Loucy (cell line): ENCODE results near the gene ARHGEF10L.
A peak's percentile ranks its signal among the peaks of the same experiment; 100 is the strongest.

Experiments
- H2AFZ ChIP-seq: fragments of 200-600 bp; sonication (generic); 2 replicates; pipeline ENCODE4 v1.6.0; 2016; ENCODE audit warnings: antibody characterized with exemption, mild to moderate bottlenecking, low read length, moderate library complexity
- H3F3A ChIP-seq: fragments of 200-600 bp; 2 replicates; pipeline ENCODE4 v1.6.0; 2016; ENCODE audit warnings: antibody characterized with exemption, low read depth, mild to moderate bottlenecking
- H3K27me3 ChIP-seq: fragments of 200-600 bp; sonication (generic); 2 replicates; pipeline ENCODE4 v1.6.1; 2014; ENCODE audit warnings: low read length, mild to moderate bottlenecking; ENCODE audit not compliant: insufficient read depth, poor library complexity, severe bottlenecking
- H3K36me3 ChIP-seq: fragments of 200-600 bp; sonication (generic); 2 replicates; pipeline ENCODE4 v1.6.1; 2016; ENCODE audit warnings: low read length; ENCODE audit not compliant: insufficient read depth
- H3K4me1 ChIP-seq: fragments of 200-600 bp; sonication (generic); 2 replicates; pipeline ENCODE4 v1.5.1; 2014; ENCODE audit warnings: low read length, mild to moderate bottlenecking; ENCODE audit not compliant: insufficient read depth, poor library complexity, severe bottlenecking
- H3K4me2 ChIP-seq: fragments of 200-600 bp; sonication (generic); 2 replicates; pipeline ENCODE4 v1.6.0; 2014; ENCODE audit warnings: antibody characterized with exemption, low read length, low read depth, mild to moderate bottlenecking; ENCODE audit not compliant: poor library complexity, severe bottlenecking
- H3K4me3 ChIP-seq: fragments of 200-600 bp; sonication (generic); 2 replicates; pipeline ENCODE4 v1.5.1; 2014; ENCODE audit warnings: low read length, mild to moderate bottlenecking, mixed read lengths; ENCODE audit not compliant: poor library complexity, severe bottlenecking
- H3K79me2 ChIP-seq: fragments of 200-600 bp; sonication (generic); 2 replicates; pipeline ENCODE4 v1.6.1; 2014; ENCODE audit warnings: low read length; ENCODE audit not compliant: insufficient read depth
- H3K9ac ChIP-seq: fragments of 200-600 bp; sonication (generic); 2 replicates; pipeline ENCODE4 v1.6.0; 2014; ENCODE audit warnings: mild to moderate bottlenecking, low read depth, low read length, moderate library complexity; ENCODE audit not compliant: poor library complexity, severe bottlenecking
- H3K9me2 ChIP-seq: fragments of 200-600 bp; sonication (generic); replicated peaks from 2 replicates; pipeline ENCODE4 v1.6.1; 2016; ENCODE audit warnings: low read depth, low read length, mixed read lengths
- H3K9me3 ChIP-seq: fragments of 200-600 bp; sonication (generic); 2 replicates; pipeline ENCODE4 v1.6.1; 2014; ENCODE audit warnings: mild to moderate bottlenecking, antibody characterized with exemption, low read length, low read depth; ENCODE audit not compliant: insufficient read depth
- H4K20me1 ChIP-seq: fragments of 200-600 bp; sonication (generic); 2 replicates; pipeline ENCODE4 v1.6.0; 2014; ENCODE audit warnings: antibody characterized with exemption, low read length, mild to moderate bottlenecking; ENCODE audit not compliant: insufficient read depth, poor library complexity, severe bottlenecking
- CTCF ChIP-seq: fragments of 200-600 bp; sonication (generic); conservative IDR thresholded peaks from 2 replicates; pipeline ENCODE4 v1.5.1; 2014; ENCODE audit warnings: mild to moderate bottlenecking, antibody characterized with exemption, low read length
- EZH2phosphoT487 ChIP-seq: fragments of 200-600 bp; IDR thresholded peaks from 2 replicates; pipeline ENCODE4 v1.6.1; 2018; ENCODE audit warnings: antibody characterized with exemption, mild to moderate bottlenecking, moderate library complexity, borderline replicate concordance

ARHGEF10L gene

DNA sequence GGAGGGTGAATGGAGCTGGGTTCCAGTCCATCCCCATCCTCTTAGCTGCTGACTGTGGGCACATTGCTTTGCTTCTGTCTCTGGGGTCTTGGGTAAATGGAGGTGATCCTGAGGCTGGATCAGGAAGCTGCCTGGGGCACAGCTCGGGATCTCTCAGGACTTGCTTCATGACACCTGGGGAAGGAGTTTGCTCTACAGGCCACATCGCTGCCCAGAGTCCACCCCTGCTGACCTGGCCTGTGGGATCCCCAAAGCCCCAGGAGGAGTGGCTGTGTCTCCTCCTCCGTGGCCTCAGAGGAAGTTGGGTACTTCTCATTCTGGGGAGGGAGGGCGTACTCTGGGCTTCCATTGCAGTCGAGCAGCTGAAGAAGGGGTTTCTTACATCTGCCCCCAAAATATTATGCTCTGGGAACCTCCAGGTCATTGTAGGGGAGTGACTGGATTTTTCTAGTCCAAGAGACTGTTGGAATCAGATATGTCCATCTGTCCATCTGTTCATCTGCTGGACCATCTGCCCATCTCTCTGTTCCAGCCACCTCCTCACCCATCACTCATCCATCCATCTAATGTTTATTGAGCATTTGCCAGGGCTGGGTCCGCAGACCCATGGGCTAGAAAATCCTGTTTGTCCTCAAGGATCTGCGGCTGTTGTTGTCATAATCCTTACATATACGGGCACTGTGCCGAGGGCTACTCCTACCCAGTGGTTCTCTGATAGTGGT, 45.9 kb downstream of the ARHGEF10L start:
- no peaks in the 10 kb centered on the region for H3K9me3 ChIP-seq
- no peak overlapping the region for H3K4me2 ChIP-seq
- H3K79me2 ChIP-seq, result no peaks in the 10 kb centered on the region
- H3K9ac ChIP-seq, result no peak overlapping the region
- peaks cover 55% of the 10 kb centered on the region for H3K4me1 ChIP-seq
- H3K4me3 ChIP-seq, result no peak overlapping the region
- H3K9me2 ChIP-seq, result no peaks in the 10 kb centered on the region
- H3K36me3 ChIP-seq, result no peaks in the 10 kb centered on the region
- H2AFZ ChIP-seq, result no peak overlapping the region
- TF ChIP-seq CTCF (no peak), EZH2phosphoT487 (no peak)
- no peaks in the 10 kb centered on the region for H3F3A ChIP-seq
- no peaks in the 10 kb centered on the region for H3K27me3 ChIP-seq
- H4K20me1 ChIP-seq, result no peaks in the 10 kb centered on the region

DNA sequence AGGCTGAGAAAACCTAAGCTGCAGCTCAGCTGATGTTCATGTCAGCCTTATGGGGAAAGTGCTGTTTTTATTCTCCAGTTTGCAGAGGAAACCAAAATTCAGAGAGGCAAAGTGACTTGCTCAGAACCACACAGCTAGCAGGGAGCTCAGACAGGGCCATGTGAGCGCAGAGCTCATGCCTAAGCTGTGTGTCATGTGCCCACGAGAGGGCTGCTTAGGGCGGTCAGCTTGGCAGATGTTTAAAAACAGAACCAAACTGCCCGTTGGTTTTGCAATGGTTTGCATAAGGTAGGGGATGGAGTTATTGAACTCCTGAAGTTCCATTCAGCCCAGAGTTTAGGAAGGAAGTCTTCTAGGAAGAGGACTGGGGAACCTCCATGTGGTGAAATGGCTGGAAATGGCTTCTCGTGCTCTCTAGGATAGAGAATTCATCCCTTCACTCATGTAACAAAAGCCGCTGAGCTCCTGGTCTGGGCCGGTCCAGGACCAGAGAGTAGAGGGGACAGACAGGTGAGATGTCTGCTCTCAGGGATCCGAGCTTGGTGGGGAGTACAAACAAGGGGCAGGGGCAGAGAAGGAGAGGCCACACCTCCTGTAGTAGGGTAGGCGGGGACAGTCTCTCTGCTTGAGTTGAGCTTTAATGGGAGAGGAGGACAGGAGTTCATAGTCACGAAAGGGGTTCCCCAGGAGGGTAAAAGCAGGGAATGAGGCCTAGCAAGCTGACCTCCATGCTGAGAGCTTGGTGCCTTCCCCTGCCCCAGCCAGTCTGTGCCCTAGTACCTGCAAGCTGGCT, 46.9 kb downstream of the ARHGEF10L start:
- no peaks in the 10 kb centered on the region for H3F3A ChIP-seq
- no peaks in the 10 kb centered on the region for H4K20me1 ChIP-seq
- peak overlapping the region; percentile 40 for H3K4me2 ChIP-seq
- peak overlapping the region; percentile 69 for H2AFZ ChIP-seq
- no peaks in the 10 kb centered on the region for H3K9me2 ChIP-seq
- H3K36me3 ChIP-seq, result no peaks in the 10 kb centered on the region
- no peak overlapping the region for H3K4me3 ChIP-seq
- peaks cover 48% of the 10 kb centered on the region for H3K4me1 ChIP-seq
- H3K9ac ChIP-seq, result peak overlapping the region; percentile 63
- no peak for TF ChIP-seq EZH2phosphoT487
- no peak for TF ChIP-seq CTCF
- H3K79me2 ChIP-seq, result no peaks in the 10 kb centered on the region
- H3K27me3 ChIP-seq, result no peaks in the 10 kb centered on the region
- no peaks in the 10 kb centered on the region for H3K9me3 ChIP-seq

- Histone ChIP-seq H3K4me2 (peak overlapping the region; percentile 52), H3K4me3 (no peak overlapping the region), H3K9me3 (no peaks in the 10 kb centered on the region), H3K9me2 (no peaks in the 10 kb centered on the region), H4K20me1 (no peaks in the 10 kb centered on the region), H3K36me3 (no peaks in the 10 kb centered on the region), H3K9ac (peak overlapping the region; percentile 63), H3F3A (no peaks in the 10 kb centered on the region), H3K27me3 (no peaks in the 10 kb centered on the region), H2AFZ (no peak overlapping the region), H3K79me2 (no peaks in the 10 kb centered on the region), H3K4me1 (peaks cover 41% of the 10 kb centered on the region)
- TF ChIP-seq EZH2phosphoT487 (no peak), CTCF (no peak)
These were observed 48.2 kb downstream of the ARHGEF10L start for GRCh38 chr1:17587693-17588047.
